SU-DHL-6 (cell line): ENCODE results near the gene DDX54.

Experiments
- EZH2phosphoT487 ChIP-seq: fragments of 200-600 bp; sonication (generic), shearing (Covaris generic); conservative IDR thresholded peaks from 2 replicates; pipeline ENCODE4 v1.6.1; 2018; ENCODE audit warnings: mild to moderate bottlenecking, antibody characterized with exemption, low read length, moderate library complexity, mixed read lengths
- TF ChIP-seq, protein P1 (sequence below): fragments of 200-600 bp; sonication (generic); IDR thresholded peaks from one replicate; pipeline ENCODE4 v1.5.1; 2017; ENCODE audit warnings: antibody characterized with exemption, mild to moderate bottlenecking, low read length, moderate library complexity; ENCODE audit not compliant: insufficient read depth, poor library complexity, severe bottlenecking

DNA sequence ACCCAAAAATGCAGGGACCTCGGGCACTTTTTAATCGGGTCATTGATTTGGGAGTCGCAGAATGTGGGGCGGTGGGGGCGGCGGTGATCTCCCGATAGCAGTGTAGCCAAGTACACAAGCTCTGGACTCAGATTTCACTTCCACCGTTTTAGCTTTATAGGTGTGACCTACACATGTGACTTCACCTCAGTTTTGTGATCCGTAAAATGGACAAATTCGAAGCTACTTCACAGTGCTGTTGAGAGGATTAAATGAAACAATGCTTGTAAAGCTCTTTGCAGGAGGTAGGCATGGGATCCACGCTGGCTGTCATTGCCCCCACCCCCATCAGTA lies 721 bp upstream of the DDX54 start:
- TF ChIP-seq, protein P1, sequence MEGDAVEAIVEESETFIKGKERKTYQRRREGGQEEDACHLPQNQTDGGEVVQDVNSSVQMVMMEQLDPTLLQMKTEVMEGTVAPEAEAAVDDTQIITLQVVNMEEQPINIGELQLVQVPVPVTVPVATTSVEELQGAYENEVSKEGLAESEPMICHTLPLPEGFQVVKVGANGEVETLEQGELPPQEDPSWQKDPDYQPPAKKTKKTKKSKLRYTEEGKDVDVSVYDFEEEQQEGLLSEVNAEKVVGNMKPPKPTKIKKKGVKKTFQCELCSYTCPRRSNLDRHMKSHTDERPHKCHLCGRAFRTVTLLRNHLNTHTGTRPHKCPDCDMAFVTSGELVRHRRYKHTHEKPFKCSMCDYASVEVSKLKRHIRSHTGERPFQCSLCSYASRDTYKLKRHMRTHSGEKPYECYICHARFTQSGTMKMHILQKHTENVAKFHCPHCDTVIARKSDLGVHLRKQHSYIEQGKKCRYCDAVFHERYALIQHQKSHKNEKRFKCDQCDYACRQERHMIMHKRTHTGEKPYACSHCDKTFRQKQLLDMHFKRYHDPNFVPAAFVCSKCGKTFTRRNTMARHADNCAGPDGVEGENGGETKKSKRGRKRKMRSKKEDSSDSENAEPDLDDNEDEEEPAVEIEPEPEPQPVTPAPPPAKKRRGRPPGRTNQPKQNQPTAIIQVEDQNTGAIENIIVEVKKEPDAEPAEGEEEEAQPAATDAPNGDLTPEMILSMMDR, result no peak
- no peak for TF ChIP-seq EZH2phosphoT487
